ENCODE measurements around the gene RNASE9.

- TF ChIP-seq CTCF (conservative IDR thresholded peaks at IDR 0.05; ENCODE audit: low read depth in 2 of 2) (no peak), CREB1 (CRISPR knock-in tag; IDR thresholded peaks at IDR 0.05; ENCODE audit: low read depth) (no peak), EZH2 (IDR thresholded peaks at IDR 0.05; ENCODE audit: low read depth, unreplicated experiment) (no peak), POLR2AphosphoS5 (IDR thresholded peaks at IDR 0.05; ENCODE audit: low read depth) (no peak), STAT1 (IDR thresholded peaks at IDR 0.05; ENCODE audit: unreplicated experiment) (no peak), JUNB (IDR thresholded peaks at IDR 0.05; ENCODE audit: unreplicated experiment) (no peak), REST (IDR thresholded peaks at IDR 0.05; ENCODE audit: unreplicated experiment) (no peak), EZH2phosphoT487 (IDR thresholded peaks at IDR 0.05; ENCODE audit: unreplicated experiment) (no peak), ZNF331 (CRISPR knock-in tag; IDR thresholded peaks at IDR 0.05; ENCODE audit: low read depth) (no peak), ZNF114 (CRISPR knock-in tag; IDR thresholded peaks at IDR 0.05) (no peak), NANOG (IDR thresholded peaks at IDR 0.05; ENCODE audit: borderline replicate concordance) (no peak), ETS1 (IDR thresholded peaks at IDR 0.05) (no peak), ZNF462 (CRISPR knock-in tag; IDR thresholded peaks at IDR 0.05) (no peak)
These were observed 41.7 kb upstream of the RNASE9 start for GRCh38 chr14:20602583-20602982.

All from GM23338 (cell line).